Breast epithelium (tissue), 3 donors: ENCODE results near the gene CLDN20.

ENCODE experiments used
- CTCF ChIP-seq, 3 donors: fragments of 450-650 bp; IDR thresholded peaks; one replicate each; pipeline ENCODE4 v1.5.1; 2016 to 2017; ENCODE audit warnings: antibody characterized with exemption in 3 of 3, mild to moderate bottlenecking in 3 of 3, moderate library complexity in 3 of 3
- POLR2A ChIP-seq: fragments of 450-650 bp; IDR thresholded peaks from one replicate; pipeline ENCODE4 v1.6.1; 2016; ENCODE audit warnings: antibody characterized with exemption, mild to moderate bottlenecking, moderate library complexity
- POLR2AphosphoS5 ChIP-seq, 3 donors: sonication (generic); formaldehyde crosslinking; IDR thresholded peaks; one replicate each; pipeline ENCODE4 v1.6.1; 2017; ENCODE audit warnings: antibody characterized with exemption in 3 of 3

- TF ChIP-seq CTCF (IDR thresholded peaks at IDR 0.05) (no peak), POLR2A (no peak), POLR2AphosphoS5 (IDR thresholded peaks at IDR 0.05) (no peak)
These were observed 17.0 kb upstream of the CLDN20 start for GRCh38 chr6:155246825-155247224.
